Nephron progenitor cell (in vitro differentiated cells): Measurements from ENCODE around the gene VAV1.
"Not testable (repeated sequence)": the region's sequence is repeated elsewhere in the genome, so short reads cannot be mapped to it uniquely, and the experiment has no call there.

ENCODE experiments used
- DNase-seq: peaks from one replicate; pipeline ENCODE4 v3.0.0; 2021
- H3K27ac Mint-ChIP-seq: 2 replicates; pipeline ENCODE4 v1.8.0; 2021; ENCODE audit warnings: mild to moderate bottlenecking, moderate library complexity, mixed read lengths
- H3K27me3 Mint-ChIP-seq: 2 replicates; pipeline ENCODE4 v1.8.0; 2021; ENCODE audit warnings: mild to moderate bottlenecking, low read depth, mixed read lengths; ENCODE audit not compliant: poor library complexity
- H3K36me3 Mint-ChIP-seq: 2 replicates; pipeline ENCODE4 v1.8.0; 2021; ENCODE audit warnings: low read depth, mixed read lengths
- H3K4me1 Mint-ChIP-seq: 2 replicates; pipeline ENCODE4 v1.8.0; 2021; ENCODE audit warnings: mixed read lengths
- H3K4me3 Mint-ChIP-seq: 2 replicates; pipeline ENCODE4 v1.8.0; 2021; ENCODE audit warnings: mild to moderate bottlenecking, moderate library complexity, mixed read lengths
- H3K9me3 Mint-ChIP-seq: 2 replicates; pipeline ENCODE4 v1.8.0; 2021; ENCODE audit warnings: mild to moderate bottlenecking, moderate library complexity, mixed read lengths
- CTCF ChIP-seq: fragments of 200-600 bp; sonication (generic); IDR thresholded peaks from 2 replicates; pipeline ENCODE4 v1.5.0; 2021; ENCODE audit warnings: antibody characterized with exemption

VAV1 gene

DNA sequence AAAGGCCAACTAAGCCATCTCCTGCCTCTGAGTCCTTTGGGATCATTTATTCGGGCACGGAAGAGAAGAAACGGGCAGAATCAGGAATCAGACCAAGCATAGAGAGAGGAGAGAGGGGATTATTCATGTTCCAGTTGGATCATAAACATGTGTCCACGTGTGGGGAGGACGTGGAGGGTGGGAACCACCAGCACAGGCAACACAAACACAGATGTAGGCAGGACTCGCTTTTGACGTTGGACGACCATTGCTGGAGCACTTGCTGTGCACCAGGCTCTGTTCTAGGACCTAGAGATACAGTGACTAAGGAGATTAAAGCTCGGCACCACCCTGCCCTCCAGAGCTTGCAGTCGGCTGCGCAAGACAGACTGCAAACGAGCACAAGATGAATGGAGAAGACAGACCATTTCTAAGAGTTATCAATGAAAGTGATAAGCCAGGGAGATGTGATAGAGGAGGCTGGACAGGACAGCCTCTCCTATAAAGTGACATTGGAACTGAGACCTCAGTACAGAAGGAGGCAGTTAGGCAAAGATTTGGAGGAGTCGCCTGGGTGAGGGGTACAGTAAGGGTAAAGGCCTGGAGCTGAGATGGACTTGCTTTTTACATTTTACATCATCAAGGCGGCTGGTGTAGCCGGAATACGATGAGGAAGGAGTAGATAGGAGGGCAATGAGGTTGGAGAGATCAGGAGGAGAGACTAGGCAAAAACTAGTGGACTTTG, 6.0 kb upstream of the VAV1 start:
- peaks cover 16% of the 10 kb centered on the region for H3K4me1 Mint-ChIP-seq
- H3K4me3 Mint-ChIP-seq, result peak overlapping the region; percentile 72
- H3K36me3 Mint-ChIP-seq, result no peaks in the 10 kb centered on the region
- no peak for DNase-seq
- peaks cover 50% of the 10 kb centered on the region for H3K27me3 Mint-ChIP-seq
- H3K27ac Mint-ChIP-seq, result no peak overlapping the region
- H3K9me3 Mint-ChIP-seq, result no peaks in the 10 kb centered on the region
- TF ChIP-seq CTCF, result no peak

DNA sequence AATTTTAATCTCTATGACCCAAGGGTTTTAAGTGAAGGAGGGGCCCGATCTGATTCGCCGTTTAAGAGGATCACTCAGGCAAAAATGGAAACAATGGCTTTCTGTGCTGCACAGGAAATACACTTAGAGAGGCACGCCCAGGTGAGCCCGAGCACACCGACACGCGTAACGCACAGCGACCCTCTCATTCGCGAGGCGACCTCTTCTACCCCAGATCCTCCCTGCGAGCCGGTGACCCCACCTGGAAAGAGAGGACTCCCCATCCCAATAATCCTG, 5.5 kb upstream of the VAV1 start:
- H3K27ac Mint-ChIP-seq, result no peak overlapping the region
- no peak for DNase-seq
- peaks cover 16% of the 10 kb centered on the region for H3K4me1 Mint-ChIP-seq
- no peak for TF ChIP-seq CTCF
- peaks cover 4% of the 10 kb centered on the region for H3K9me3 Mint-ChIP-seq
- peaks cover 51% of the 10 kb centered on the region for H3K27me3 Mint-ChIP-seq
- H3K36me3 Mint-ChIP-seq, result no peaks in the 10 kb centered on the region
- peak overlapping the region; percentile 72 for H3K4me3 Mint-ChIP-seq

GRCh38 chr19:6767357-6768235, 4.9 kb upstream of the VAV1 start, which contains the start of gene SH2D3A:
TSS of gene SH2D3A (minus strand) at chr19:6767435. CDS start at chr19:6763748, 3,687 bp downstream.
- peak within 1 kb of the TSS; percentile 72 for H3K4me3 Mint-ChIP-seq
- no peaks in the 10 kb centered on the region for H3K36me3 Mint-ChIP-seq
- H3K9me3 Mint-ChIP-seq, result peaks cover 4% of the 10 kb centered on the region
- H3K4me1 Mint-ChIP-seq, result peaks cover 16% of the 10 kb centered on the region
- no peak within 1 kb of the TSS for H3K27ac Mint-ChIP-seq
- peaks cover 54% of the 10 kb centered on the region for H3K27me3 Mint-ChIP-seq
- TF ChIP-seq CTCF, result no peak
- DNase-seq, result peak; percentile 76

DNA sequence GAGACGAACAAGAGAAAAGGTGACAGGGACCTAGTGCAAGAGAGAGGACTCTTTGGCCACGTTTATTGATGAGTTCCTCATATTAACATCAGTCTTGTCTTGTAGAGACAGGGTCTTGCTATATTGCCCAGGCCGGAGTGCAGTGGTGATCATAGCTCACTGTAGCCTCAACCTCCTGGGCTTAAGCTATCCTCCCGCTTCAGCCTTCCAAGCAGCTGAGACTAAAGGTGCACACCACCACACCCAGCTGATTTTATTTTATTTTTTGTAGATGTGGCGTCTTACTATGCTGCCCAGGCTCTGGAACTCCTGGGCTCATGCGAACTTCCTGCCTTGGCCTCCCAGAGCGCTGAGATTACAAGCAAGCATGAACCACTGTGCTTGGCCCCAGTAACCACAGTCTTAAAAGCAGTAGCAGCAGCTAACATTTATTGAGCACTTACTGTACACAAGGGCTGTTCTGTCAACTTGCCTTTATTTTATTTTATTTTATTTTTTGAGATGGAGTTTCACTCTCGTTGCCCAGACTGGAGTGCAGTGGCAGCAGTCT, 4.2 kb upstream of the VAV1 start:
- Mint-ChIP-seq H3K27me3 (peaks cover 54% of the 10 kb centered on the region), H3K27ac (no peak overlapping the region), H3K4me3 (no peak overlapping the region), H3K4me1 (peaks cover 16% of the 10 kb centered on the region), H3K9me3 (peaks cover 4% of the 10 kb centered on the region), H3K36me3 (no peaks in the 10 kb centered on the region)
- TF ChIP-seq CTCF, result no peak
- no peak for DNase-seq

GRCh38 chr19:6769006-6769619, 3.4 kb upstream of the VAV1 start:
- Mint-ChIP-seq H3K36me3 (no peaks in the 10 kb centered on the region), H3K4me3 (no peak overlapping the region), H3K4me1 (peaks cover 16% of the 10 kb centered on the region), H3K27me3 (peaks cover 54% of the 10 kb centered on the region), H3K9me3 (peaks cover 4% of the 10 kb centered on the region), H3K27ac (no peak overlapping the region)
- DNase-seq, result no peak
- TF ChIP-seq CTCF, result peak; percentile 43

- H3K4me1 Mint-ChIP-seq, H3K4me3 Mint-ChIP-seq, DNase-seq, H3K27ac Mint-ChIP-seq, H3K36me3 Mint-ChIP-seq: not testable (repeated sequence)
- peaks cover 16% of the 10 kb centered on the region for H3K9me3 Mint-ChIP-seq
- peaks cover 36% of the 10 kb centered on the region for H3K27me3 Mint-ChIP-seq
Observed at GRCh38 chr19:6771648-6772027, 870 bp upstream of the VAV1 start.
